ENCODE results near the gene RGSL1.
A peak's percentile ranks its signal among the peaks of the same experiment; 100 is the strongest.

Gene RGSL1

GRCh38 chr1:182600036-182600713, 150.2 kb downstream of the RGSL1 start:
- peaks cover 24% of the 10 kb centered on the region for H4K20me1 ChIP-seq (ENCODE audit: control insufficient read depth, insufficient read depth, low read depth, low read length)
- H3K79me2 ChIP-seq (ENCODE audit: control insufficient read depth, low read length) = peaks cover 45% of the 10 kb centered on the region
- peaks cover 58% of the 10 kb centered on the region for H3K36me3 ChIP-seq (ENCODE audit: control insufficient read depth, low read length)
- H3K9me3 ChIP-seq (ENCODE audit: control insufficient read depth, insufficient read depth, low read length) = no peaks in the 10 kb centered on the region
- H3F3A ChIP-seq (ENCODE audit: control insufficient read depth, insufficient read depth) = peaks cover 42% of the 10 kb centered on the region
- no peak overlapping the region for H3K4me3 ChIP-seq (ENCODE audit: low read length)
- no peaks in the 10 kb centered on the region for H3K27me3 ChIP-seq (ENCODE audit: control insufficient read depth, low read length)
- H3K4me1 ChIP-seq (ENCODE audit: control insufficient read depth, low read length) = peaks cover 47% of the 10 kb centered on the region
- no peak for TF ChIP-seq EZH2phosphoT487 (IDR thresholded peaks at IDR 0.05; ENCODE audit: borderline replicate concordance, low read length)
- TF ChIP-seq, protein P1, sequence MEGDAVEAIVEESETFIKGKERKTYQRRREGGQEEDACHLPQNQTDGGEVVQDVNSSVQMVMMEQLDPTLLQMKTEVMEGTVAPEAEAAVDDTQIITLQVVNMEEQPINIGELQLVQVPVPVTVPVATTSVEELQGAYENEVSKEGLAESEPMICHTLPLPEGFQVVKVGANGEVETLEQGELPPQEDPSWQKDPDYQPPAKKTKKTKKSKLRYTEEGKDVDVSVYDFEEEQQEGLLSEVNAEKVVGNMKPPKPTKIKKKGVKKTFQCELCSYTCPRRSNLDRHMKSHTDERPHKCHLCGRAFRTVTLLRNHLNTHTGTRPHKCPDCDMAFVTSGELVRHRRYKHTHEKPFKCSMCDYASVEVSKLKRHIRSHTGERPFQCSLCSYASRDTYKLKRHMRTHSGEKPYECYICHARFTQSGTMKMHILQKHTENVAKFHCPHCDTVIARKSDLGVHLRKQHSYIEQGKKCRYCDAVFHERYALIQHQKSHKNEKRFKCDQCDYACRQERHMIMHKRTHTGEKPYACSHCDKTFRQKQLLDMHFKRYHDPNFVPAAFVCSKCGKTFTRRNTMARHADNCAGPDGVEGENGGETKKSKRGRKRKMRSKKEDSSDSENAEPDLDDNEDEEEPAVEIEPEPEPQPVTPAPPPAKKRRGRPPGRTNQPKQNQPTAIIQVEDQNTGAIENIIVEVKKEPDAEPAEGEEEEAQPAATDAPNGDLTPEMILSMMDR (IDR thresholded peaks at IDR 0.05; ENCODE audit: low read depth, low read length, poor library complexity, severe bottlenecking) = no peak
- no peaks in the 10 kb centered on the region for H3K9me2 ChIP-seq (replicated peaks; ENCODE audit: control insufficient read depth, low read length)
- H3K27ac ChIP-seq (ENCODE audit: low read depth, low read length) = no peak overlapping the region
- H3K4me2 ChIP-seq (ENCODE audit: low read length) = peak overlapping the region; percentile 95; the same call in 1 of the 2 replicates

GRCh38 chr1:182600745-182601415, 150.9 kb downstream of the RGSL1 start:
- peaks cover 42% of the 10 kb centered on the region for H3F3A ChIP-seq (ENCODE audit: control insufficient read depth, insufficient read depth)
- peak overlapping the region; percentile 87 for H3K4me3 ChIP-seq (ENCODE audit: low read length)
- TF ChIP-seq EZH2phosphoT487 (IDR thresholded peaks at IDR 0.05; ENCODE audit: borderline replicate concordance, low read length) = no peak
- TF ChIP-seq, protein P1 (IDR thresholded peaks at IDR 0.05; ENCODE audit: low read depth, low read length, poor library complexity, severe bottlenecking) = no peak
- no peaks in the 10 kb centered on the region for H3K9me3 ChIP-seq (ENCODE audit: control insufficient read depth, insufficient read depth, low read length)
- peaks cover 24% of the 10 kb centered on the region for H4K20me1 ChIP-seq (ENCODE audit: control insufficient read depth, insufficient read depth, low read depth, low read length)
- no peaks in the 10 kb centered on the region for H3K9me2 ChIP-seq (replicated peaks; ENCODE audit: control insufficient read depth, low read length)
- peaks cover 45% of the 10 kb centered on the region for H3K79me2 ChIP-seq (ENCODE audit: control insufficient read depth, low read length)
- peaks cover 58% of the 10 kb centered on the region for H3K36me3 ChIP-seq (ENCODE audit: control insufficient read depth, low read length)
- no peak overlapping the region for H3K27ac ChIP-seq (ENCODE audit: low read depth, low read length)
- no peaks in the 10 kb centered on the region for H3K27me3 ChIP-seq (ENCODE audit: control insufficient read depth, low read length)
- H3K4me2 ChIP-seq (ENCODE audit: low read length) = peak overlapping the region; percentile 95
- peaks cover 49% of the 10 kb centered on the region for H3K4me1 ChIP-seq (ENCODE audit: control insufficient read depth, low read length)

DNA sequence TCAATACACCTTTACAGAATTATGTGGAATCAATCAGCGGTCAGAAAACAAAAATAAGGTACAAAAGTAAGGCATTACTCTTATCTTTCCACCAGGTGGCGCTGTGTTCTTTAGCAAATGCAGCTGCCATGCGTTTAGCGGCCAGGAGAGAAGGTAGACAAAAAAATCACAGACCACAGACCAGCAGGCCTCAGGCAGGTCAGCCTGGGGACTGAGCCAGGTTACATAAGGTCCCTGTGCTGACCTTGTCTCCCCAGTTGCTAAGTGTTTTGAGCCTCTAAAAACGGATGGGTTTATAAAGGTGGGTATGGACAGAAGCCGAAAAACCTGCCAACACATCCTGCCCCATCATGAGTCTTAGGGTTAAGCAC, 151.5 kb downstream of the RGSL1 start:
- Histone ChIP-seq H3K36me3 (ENCODE audit: control insufficient read depth, low read length) (peaks cover 58% of the 10 kb centered on the region), H3K27me3 (ENCODE audit: control insufficient read depth, low read length) (no peaks in the 10 kb centered on the region), H3K27ac (ENCODE audit: low read depth, low read length) (peak overlapping the region; percentile 61), H3K4me2 (ENCODE audit: low read length) (peak overlapping the region; percentile 95), H3K9me2 (replicated peaks; ENCODE audit: control insufficient read depth, low read length) (no peaks in the 10 kb centered on the region), H3K4me3 (ENCODE audit: low read length) (peak overlapping the region; percentile 87), H3K79me2 (ENCODE audit: control insufficient read depth, low read length) (peaks cover 45% of the 10 kb centered on the region), H4K20me1 (ENCODE audit: control insufficient read depth, insufficient read depth, low read depth, low read length) (peaks cover 24% of the 10 kb centered on the region), H3K4me1 (ENCODE audit: control insufficient read depth, low read length) (peaks cover 49% of the 10 kb centered on the region), H3K9me3 (ENCODE audit: control insufficient read depth, insufficient read depth, low read length) (no peaks in the 10 kb centered on the region), H3F3A (ENCODE audit: control insufficient read depth, insufficient read depth) (peaks cover 38% of the 10 kb centered on the region)
- no peak for TF ChIP-seq EZH2phosphoT487 (IDR thresholded peaks at IDR 0.05; ENCODE audit: borderline replicate concordance, low read length)
- TF ChIP-seq, protein P1 (IDR thresholded peaks at IDR 0.05; ENCODE audit: low read depth, low read length, poor library complexity, severe bottlenecking) = peak; percentile 92
